Left renal cortex interstitium (tissue), 4 donors: ENCODE results near the gene GATA2. TPM values are rescaled to one million over a fixed set of nuclear protein-coding genes. Genes with fewer than 3 reads are reported as not detected.

Experiments
- DNase-seq, 4 donors: peaks; one replicate each; pipeline ENCODE4 v3.0.0-alpha.2; 2013; ENCODE audit warnings: low read depth in 4 of 4, low spot score in 2 of 4, missing footprints in 1 of 4
- polyA plus RNA-seq, 4 donors: library from polyadenylated mRNA; unstranded; fragments of 120-200 nt; gene quantifications; one replicate each; pipeline ENCODE4 v1.2.1, GENCODE V29; 2013; ENCODE audit not compliant: insufficient read length in 4 of 4

The GATA2 gene
- polyA plus RNA-seq, 4 donors = 40.5 to 58.2 (median 46.3) TPM

DNA sequence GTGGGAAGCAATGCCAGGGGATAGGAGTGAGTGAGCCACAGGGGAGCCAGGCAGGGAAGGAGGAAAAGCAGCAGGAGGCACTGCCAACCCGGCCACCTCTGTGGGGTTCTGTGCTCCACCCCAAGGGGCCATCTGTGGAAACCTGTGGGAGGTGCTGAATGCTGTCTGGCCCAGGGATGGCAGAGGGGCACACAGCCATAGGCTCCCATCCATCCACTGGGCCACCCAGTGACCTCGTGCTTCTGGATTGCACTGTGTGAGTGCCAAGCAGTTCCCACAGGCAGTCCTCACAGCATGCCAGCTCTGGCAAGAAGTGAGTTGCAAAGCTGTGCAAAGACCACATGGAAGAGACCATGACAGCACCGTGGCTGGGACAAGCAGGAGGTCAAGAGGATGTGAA is 53.8 kb downstream of the GATA2 start:
- no peak for DNase-seq

DNA sequence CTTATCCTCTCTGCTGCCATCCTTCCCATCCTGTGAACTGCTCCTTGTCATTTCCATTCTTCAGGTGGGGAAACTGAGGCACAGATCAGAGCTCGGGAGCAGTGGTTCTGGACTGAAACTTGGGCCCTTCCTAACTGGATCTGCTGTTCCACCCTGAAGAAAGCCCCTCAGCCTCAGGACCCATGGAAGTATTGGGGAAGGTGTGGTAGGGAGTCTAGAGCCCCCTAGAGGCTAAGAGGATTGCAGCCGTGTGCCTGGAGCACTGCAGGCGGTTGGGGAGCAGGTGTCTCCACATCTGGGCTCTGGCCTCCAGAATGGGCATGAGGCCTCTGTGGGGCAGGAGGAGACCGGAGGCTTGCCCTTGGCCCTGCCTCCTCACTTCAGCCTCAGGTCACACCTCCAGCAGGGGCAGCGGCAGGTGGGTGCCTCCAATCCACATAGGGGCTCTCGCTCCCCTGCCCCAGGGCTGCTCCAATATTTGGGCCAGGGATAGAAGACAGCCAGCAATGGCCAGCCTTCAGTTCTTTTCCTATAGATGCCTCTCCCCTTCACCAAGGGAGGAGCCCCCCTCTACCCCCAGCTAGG is 54.4 kb downstream of the GATA2 start:
- DNase-seq = no peak

DNA sequence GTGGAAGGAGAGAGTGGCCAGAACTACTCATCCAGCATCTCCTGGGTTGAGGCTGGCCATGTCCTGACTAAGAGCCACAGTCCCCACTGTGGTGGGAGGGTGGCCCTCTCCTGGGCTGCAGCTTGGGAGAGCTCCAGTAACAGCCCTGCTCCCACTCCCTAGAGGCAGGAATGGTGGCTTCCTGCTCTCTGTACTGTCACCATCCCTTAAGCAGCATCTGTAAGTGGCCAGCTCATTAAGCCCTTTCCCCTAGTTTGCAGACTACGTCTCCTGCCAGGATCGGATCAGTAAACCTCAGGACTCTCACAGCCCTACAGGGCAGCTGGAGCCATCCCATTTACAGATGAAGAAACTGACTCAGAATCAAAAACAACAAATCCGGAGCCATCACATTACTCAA is 56.8 kb downstream of the GATA2 start:
- no peak for DNase-seq

DNA sequence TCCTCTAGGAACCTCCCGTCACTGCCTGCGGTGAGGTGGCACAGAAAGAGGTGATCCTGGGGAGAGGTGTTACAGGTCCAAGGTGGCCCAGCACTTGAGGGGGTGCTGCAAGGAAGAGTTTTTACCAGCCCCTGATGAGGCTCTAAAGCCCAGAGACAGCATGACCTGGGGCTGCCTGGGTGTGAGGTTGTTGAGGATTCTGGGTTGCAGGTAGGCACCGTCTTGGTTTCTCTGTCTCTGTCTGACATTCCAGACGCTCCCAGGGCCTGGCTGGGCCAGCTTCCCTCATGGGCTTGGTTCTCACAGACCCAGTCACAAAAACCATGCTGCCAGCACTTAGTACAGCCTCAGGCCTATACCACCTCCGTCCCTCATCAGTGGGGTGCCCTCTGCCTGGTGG is 57.4 kb downstream of the GATA2 start:
- DNase-seq = no peak

DNA sequence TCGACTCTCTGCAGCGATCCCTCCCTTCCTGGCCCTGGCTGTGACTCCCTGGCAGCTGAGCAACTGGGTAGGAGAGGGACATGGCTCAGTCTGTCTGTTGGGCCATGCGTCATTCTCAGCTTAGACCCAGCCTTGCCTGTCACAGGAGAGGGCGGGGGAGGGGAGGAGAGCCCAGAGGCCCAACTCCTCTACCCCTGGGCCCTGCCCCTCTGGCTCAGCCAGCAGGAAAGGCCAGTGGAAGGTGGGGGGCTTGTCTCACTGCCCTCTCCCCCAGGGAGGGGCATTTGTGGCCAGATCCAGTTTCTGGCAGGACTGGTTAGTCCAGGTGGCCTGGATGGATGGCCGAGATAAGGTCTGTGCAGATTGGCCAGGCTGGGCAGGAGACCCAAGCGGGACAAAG is 57.9 kb downstream of the GATA2 start:
- peak in 1 of 4 donors; percentile 47 for DNase-seq

DNA sequence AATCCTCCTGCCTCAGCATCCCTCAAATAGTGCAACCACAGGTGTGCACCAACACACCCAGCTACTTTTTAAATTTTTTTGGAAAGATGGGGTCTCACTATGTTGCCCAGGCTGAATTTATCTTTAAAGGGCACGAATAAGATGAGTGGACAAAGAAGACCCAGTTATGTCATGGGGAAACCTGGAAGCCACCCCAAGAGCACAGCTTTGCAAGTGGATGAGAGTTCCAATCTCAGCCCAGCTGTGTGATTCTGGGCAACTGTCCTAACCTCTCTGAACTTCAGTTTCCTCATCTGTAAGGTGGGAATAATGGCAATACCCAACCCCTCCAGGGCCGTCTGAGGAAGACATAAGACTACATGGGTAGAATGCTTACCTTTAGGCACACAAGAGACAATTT is 58.5 kb downstream of the GATA2 start:
- DNase-seq = no peak

DNA sequence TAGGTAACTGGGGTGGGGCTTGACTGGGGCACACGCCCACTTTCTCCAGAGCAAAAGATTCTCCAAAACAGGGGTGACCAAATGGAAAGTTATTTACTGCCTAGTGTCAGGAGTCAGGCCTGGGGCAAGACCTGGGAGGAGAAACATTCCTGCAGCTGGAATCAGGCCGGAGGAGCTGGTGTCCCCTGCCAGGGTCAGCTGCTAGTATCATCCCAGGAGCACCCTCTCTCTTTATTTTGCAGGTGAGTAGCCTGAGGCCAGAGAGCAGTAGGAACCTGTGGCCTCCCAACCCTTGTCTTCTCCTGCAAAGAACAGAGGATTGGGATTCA is 59.2 kb downstream of the GATA2 start:
- DNase-seq = no peak

DNA sequence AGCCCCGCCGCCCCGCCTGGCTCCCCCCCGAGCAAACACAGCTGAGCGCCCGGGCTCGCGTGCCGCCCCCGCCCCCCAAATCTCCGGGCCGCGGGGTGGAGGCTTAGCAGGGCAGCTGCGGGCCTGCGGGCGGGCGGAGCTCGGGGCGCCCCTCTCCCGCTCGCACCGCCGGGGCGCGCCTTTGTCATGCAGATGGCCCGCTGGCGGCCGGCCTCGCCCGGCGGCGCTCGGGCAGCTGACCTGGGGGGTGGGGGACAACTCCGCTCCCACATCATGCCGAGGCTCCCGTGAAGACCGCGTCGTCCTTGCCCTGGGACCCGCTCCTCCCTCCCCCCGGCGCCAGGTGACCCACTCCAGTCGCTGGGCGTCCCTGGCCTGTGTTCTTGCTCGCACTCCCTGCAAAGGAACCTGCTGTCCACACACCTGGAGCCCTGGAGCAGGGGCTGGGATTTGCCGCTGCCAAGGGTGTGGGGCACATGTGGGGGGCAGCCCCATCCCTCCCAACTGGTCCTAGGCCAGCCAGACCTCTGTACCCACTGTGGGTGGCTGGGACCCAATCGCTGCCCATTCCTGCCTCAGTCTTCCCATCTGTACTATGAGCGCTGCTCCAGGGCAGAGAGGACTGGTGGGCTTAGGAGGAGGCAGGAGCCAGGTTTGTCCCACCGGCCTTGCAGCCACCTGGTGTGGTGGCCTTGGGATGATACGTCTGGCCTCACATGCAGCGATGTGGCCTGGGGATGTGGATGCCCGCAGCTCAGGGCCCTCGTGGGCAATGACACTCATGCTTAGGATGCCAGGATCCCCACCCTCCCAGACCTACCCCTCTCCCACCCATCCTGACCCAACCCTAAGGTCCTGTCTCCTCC is 59.8 kb downstream of the GATA2 start:
- no peak for DNase-seq

DNA sequence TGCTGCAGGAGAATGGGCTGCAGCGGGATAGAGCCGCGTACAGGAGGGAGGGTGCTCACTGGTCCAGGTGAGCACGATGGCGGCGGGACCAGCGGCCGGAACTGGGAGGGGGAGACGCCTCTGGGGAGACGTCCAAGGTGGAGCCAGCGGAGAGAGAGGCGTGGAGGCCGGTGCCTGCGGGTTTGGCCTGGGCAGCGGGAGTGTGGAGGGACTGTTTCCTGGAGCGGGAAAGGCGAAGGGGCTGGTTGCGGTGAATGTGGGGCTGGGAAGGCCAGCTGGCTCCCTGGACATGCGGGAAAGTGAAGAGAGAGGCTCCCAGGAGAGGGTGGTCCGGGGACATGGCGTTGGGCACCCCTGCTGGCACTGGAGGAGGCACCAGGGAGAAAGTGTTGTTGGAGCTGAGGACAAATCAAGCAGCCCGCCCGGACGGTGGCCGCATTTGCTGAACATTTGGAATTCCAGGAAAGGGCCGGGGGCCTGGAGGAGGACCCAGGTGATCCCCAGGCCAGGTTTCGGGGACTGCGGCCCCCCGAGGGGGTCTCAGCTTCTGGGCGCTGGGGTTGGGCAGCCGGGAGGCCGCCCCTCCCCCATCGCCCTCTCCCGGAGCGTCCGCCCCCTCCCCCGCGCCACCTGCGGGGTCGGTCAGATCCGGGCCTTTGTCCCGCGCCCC is 60.6 kb downstream of the GATA2 start:
- no peak for DNase-seq

DNA sequence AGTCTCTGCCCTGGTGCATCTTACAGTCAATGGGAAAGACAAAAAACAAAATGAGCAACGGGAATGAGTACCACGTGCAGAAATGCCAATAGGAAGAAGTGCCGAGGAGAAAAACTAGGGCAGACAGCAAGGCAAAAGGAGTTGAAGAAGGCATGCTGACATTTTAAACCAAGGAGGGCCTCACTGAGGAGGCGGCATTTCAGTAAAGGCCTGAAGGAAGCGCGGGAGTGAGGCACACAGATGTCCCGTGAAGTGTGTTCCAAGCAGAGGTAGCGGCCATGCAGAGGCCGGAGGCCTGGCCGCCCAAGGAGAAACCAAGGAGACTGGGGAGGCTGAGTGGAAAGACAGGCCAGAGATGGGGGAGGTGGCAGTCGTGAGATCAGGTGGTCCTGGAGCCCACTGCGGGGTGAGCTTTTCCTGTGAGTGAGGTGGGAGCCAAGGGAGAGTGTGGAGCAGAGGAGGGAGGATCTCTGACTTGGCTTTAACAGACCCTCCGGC is 61.1 kb downstream of the GATA2 start:
- no peak for DNase-seq

DNA sequence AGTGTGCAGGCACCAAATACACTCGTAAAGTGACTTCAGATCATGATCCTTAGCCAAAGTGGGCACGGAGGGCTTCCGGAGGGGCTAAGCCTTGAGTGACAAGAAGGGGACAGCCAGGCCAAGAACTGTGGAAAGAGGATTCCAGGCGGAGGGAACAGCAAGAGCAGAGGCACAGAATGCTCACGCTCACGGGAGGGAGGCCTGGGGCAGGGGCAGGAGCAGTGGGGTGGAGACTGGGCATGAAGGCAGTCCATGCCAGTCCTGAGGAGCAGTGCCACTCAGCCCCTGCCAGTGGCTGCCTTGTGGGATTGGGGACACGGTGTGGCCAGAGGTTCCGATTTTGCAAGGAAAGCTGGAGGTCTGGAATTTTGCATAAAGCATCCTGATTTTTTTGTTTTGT is 62.3 kb downstream of the GATA2 start:
- DNase-seq = no peak

DNA sequence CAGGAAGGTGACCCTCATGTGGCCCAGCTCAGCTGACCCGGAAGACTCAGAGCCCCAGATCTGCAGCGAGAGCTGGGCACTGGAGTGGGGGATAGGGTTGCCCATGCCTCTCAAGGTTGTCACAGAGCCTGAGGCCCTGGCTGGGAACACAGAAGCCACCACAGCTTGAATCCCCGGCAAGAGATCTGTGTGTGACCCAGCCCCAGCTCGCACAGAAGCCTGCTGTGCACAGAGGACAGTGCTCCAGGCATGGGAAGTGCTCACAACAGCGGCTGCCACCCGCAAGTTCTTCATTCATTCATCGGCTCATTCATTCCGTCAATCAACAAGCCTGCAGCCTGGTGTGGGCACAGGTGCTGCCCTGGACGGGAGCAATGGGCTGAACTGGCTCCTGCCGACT is 62.7 kb downstream of the GATA2 start:
- no peak for DNase-seq

DNA sequence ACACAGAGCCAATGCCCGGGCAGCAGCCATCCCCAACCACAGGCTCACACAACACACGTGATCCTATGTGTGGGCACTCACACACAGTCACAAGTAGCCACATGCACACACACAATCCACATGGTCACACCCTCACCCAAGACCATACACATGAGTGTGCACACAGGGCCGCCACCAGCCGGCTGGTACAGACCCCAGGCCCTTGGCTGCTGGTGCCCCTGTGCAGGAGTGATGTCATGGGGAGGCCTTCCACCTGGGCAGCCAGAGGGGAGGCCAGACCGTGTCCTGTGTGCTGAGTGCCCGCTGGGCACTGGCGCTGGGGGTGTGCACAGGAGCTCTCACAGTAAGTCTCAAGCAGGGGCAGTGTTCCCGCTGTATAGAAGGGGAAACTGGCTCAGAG is 63.2 kb downstream of the GATA2 start:
- no peak for DNase-seq

Other genes starting within 250 kb of the GATA2 start
- gene DNAJB8, start 26.3 kb downstream of the GATA2 start, polyA plus RNA-seq = not detected
- 100 to 1,000 TPM; 187 to 241 (median 207) TPM for gene RPN1, start 157.6 kb upstream of the GATA2 start, polyA plus RNA-seq
- 100 to 1,000 TPM; 242 to 288 (median 258) TPM for gene RAB7A, start 233.0 kb upstream of the GATA2 start, polyA plus RNA-seq